ENCODE results near the gene AP2S1. TPM values are rescaled to one million over a fixed set of nuclear protein-coding genes. Genes with fewer than 3 reads are reported as not detected.

AP2S1 gene
- total and polyA plus RNA-seq, 3 donors from 2014 or later, result 121 to 140 (median 127) TPM

GRCh38 chr19:46842791-46843190 lies 7.9 kb downstream of the AP2S1 start:
- no peak overlapping the region for H3K4me3 ChIP-seq
- no peaks in the 10 kb centered on the region for H3K36me3 ChIP-seq (ENCODE audit: low read depth, missing control alignments)
- H3K4me1 ChIP-seq, result no peaks in the 10 kb centered on the region
- WGBS, 2 donors, result 84 to 86% methylated on average over 11 of the region's 11 CpGs
- intact Hi-C loops (cut with DNase I; ENCODE audit: low total_unique reads), result loop anchor here (5.0 kb wide), 1 partner anchor 85 kb away; no protein-coding TSS in a partner anchor
- DNase-seq, result no peak
- no peaks in the 10 kb centered on the region for H3K27me3 ChIP-seq
- no peak overlapping the region for H3K27ac ChIP-seq
- TF ChIP-seq CTCF (IDR thresholded peaks at IDR 0.05), result no peak
- no peak for TF ChIP-seq POLR2A (IDR thresholded peaks at IDR 0.05)
- no peaks in the 10 kb centered on the region for H3K9me3 ChIP-seq

- Histone ChIP-seq H3K27me3 (no peaks in the 10 kb centered on the region), H3K27ac (peak overlapping the region in 1 of 2 donors; percentile 61), H3K4me3 (no peak overlapping the region), H3K9me3 (no peaks in the 10 kb centered on the region), H3K36me3 (ENCODE audit: low read depth, missing control alignments) (no peaks in the 10 kb centered on the region), H3K4me1 (no peaks in the 10 kb centered on the region)
- peak; percentile 81 for DNase-seq
- no peak for TF ChIP-seq POLR2A (IDR thresholded peaks at IDR 0.05)
- TF ChIP-seq CTCF (IDR thresholded peaks at IDR 0.05), result no peak
- intact Hi-C loops (cut with DNase I; ENCODE audit: low total_unique reads), result loop anchor here (5.0 kb wide), 1 partner anchor 84 kb away; no protein-coding TSS in a partner anchor
- WGBS, 2 donors, result 58 to 84% methylated on average over 12 of the region's 12 CpGs
Measured at GRCh38 chr19:46841458-46842083, 9.1 kb downstream of the AP2S1 start.

- TF ChIP-seq CTCF (IDR thresholded peaks at IDR 0.05) (peak; percentile 80 to 90 (median 81)), POLR2A (IDR thresholded peaks at IDR 0.05) (no peak)
- Histone ChIP-seq H3K36me3 (ENCODE audit: low read depth, missing control alignments) (no peaks in the 10 kb centered on the region), H3K9me3 (no peaks in the 10 kb centered on the region), H3K4me1 (no peaks in the 10 kb centered on the region), H3K4me3 (no peak overlapping the region), H3K27me3 (no peaks in the 10 kb centered on the region), H3K27ac (peak overlapping the region; percentile 19 to 61)
- DNase-seq, result peak; percentile 68
- 24 to 27% methylated on average over 13 of the region's 13 CpGs for WGBS, 2 donors
- intact Hi-C loops (cut with DNase I; ENCODE audit: low total_unique reads), result loop anchor here (5.0 kb wide), 1 partner anchor 83 kb away; no protein-coding TSS in a partner anchor
Measured at GRCh38 chr19:46840498-46840942, 10.1 kb downstream of the AP2S1 start.

- Histone ChIP-seq H3K4me3 (no peak overlapping the region), H3K9me3 (no peaks in the 10 kb centered on the region), H3K36me3 (ENCODE audit: low read depth, missing control alignments) (no peaks in the 10 kb centered on the region), H3K27ac (peak overlapping the region; percentile 19 to 61), H3K27me3 (no peaks in the 10 kb centered on the region), H3K4me1 (no peaks in the 10 kb centered on the region)
- DNase-seq, result no peak
- TF ChIP-seq POLR2A (IDR thresholded peaks at IDR 0.05) (no peak), CTCF (IDR thresholded peaks at IDR 0.05) (no peak)
- WGBS, 2 donors, result 81% methylated on average over 11 to 12 of the region's 12 CpGs
- intact Hi-C loops (cut with DNase I; ENCODE audit: low total_unique reads), result loop anchor here (5.0 kb wide), 1 partner anchor 83 kb away; no protein-coding TSS in a partner anchor
Measured at GRCh38 chr19:46839752-46840497, 10.7 kb downstream of the AP2S1 start.
